Dedifferentiated amniotic fluid mesenchymal stem cell (primary cell): ENCODE measurements around the gene ST3GAL2.
"Not testable (repeated sequence)": the region's sequence is repeated elsewhere in the genome, so short reads cannot be mapped to it uniquely, and the experiment has no call there.

Experiments
- DNase-seq: peaks from one replicate; pipeline ENCODE4 v3.0.0-alpha.2; 2016; ENCODE audit errors: extremely low spot score

The ST3GAL2 gene

GRCh38 chr16:70417661-70418060, 21.2 kb downstream of the ST3GAL2 start:
- no peak for DNase-seq

GRCh38 chr16:70416748-70417616, 21.9 kb downstream of the ST3GAL2 start:
- DNase-seq: no peak

- not testable (repeated sequence) for DNase-seq
Observed at GRCh38 chr16:70413572-70413971, 25.3 kb downstream of the ST3GAL2 start.

GRCh38 chr16:70412385-70412784, 26.5 kb downstream of the ST3GAL2 start:
- no peak for DNase-seq

- no peak for DNase-seq
Observed at GRCh38 chr16:70410734-70411133, 28.2 kb downstream of the ST3GAL2 start.

GRCh38 chr16:70407811-70408274, 31.1 kb downstream of the ST3GAL2 start:
- DNase-seq: no peak

- not testable (repeated sequence) for DNase-seq
Observed at GRCh38 chr16:70406104-70406503, 32.8 kb downstream of the ST3GAL2 start.

GRCh38 chr16:70402916-70403659, 35.8 kb downstream of the ST3GAL2 start:
- DNase-seq: no peak

- no peak for DNase-seq
Observed at GRCh38 chr16:70399951-70400350, 38.9 kb downstream of the ST3GAL2 start.

- DNase-seq: no peak
Observed at GRCh38 chr16:70399381-70399780, 39.5 kb downstream of the ST3GAL2 start.

- no peak for DNase-seq
Observed at GRCh38 chr16:70398177-70398743, 40.6 kb downstream of the ST3GAL2 start.

GRCh38 chr16:70396246-70396904, 42.5 kb downstream of the ST3GAL2 start:
- no peak for DNase-seq

GRCh38 chr16:70395345-70395901, 43.5 kb downstream of the ST3GAL2 start:
- no peak for DNase-seq

- DNase-seq: no peak
Observed at GRCh38 chr16:70394853-70395252, 44.0 kb downstream of the ST3GAL2 start.

GRCh38 chr16:70393662-70394061, 45.2 kb downstream of the ST3GAL2 start:
- DNase-seq: no peak

GRCh38 chr16:70392606-70393005, 46.3 kb downstream of the ST3GAL2 start:
- DNase-seq: no peak

- DNase-seq: peak; percentile 63
Observed at GRCh38 chr16:70391881-70392481, 46.9 kb downstream of the ST3GAL2 start.

- DNase-seq: no peak
Observed at GRCh38 chr16:70391446-70391845, 47.5 kb downstream of the ST3GAL2 start.

- no peak for DNase-seq
Observed at GRCh38 chr16:70390774-70391173, 48.1 kb downstream of the ST3GAL2 start.

GRCh38 chr16:70388006-70388680, 50.8 kb downstream of the ST3GAL2 start:
- DNase-seq: no peak
